H9 (cell line): Measurements from ENCODE around the gene CFAP46. TPM values are rescaled to one million over a fixed set of nuclear protein-coding genes. Genes with fewer than 3 reads are reported as not detected.

Experiments used
- DNase-seq: peaks from one replicate; pipeline ENCODE4 v3.0.0-alpha.2; 2017
- H2AFZ ChIP-seq: one replicate; pipeline ENCODE4 v1.6.1; 2013; ENCODE audit warnings: mild to moderate bottlenecking, low read length, control low read depth, moderate library complexity
- H2AK5ac ChIP-seq: 2 replicates; pipeline ENCODE4 v1.6.1; 2013; ENCODE audit warnings: low read length, control low read depth, mixed read lengths; ENCODE audit not compliant: insufficient read length
- H2BK120ac ChIP-seq: one replicate; pipeline ENCODE4 v1.6.1; 2013; ENCODE audit warnings: low read depth, mild to moderate bottlenecking, low read length, control low read depth, inconsistent platforms; ENCODE audit not compliant: poor library complexity, severe bottlenecking
- H2BK12ac ChIP-seq: 2 replicates; pipeline ENCODE4 v1.6.1; 2013; ENCODE audit warnings: low read length, control low read depth, mixed read lengths, low read depth; ENCODE audit not compliant: insufficient read length
- H2BK15ac ChIP-seq: 2 replicates; pipeline ENCODE4 v1.6.1; 2013; ENCODE audit warnings: low read depth, low read length, control low read depth
- H2BK20ac ChIP-seq: one replicate; pipeline ENCODE4 v1.6.1; 2013; ENCODE audit warnings: low read depth, mild to moderate bottlenecking, low read length, control low read depth, inconsistent platforms; ENCODE audit not compliant: poor library complexity, severe bottlenecking
- H2BK5ac ChIP-seq: 2 replicates; pipeline ENCODE4 v1.6.1; 2013; ENCODE audit warnings: low read length, control low read depth, mixed read lengths; ENCODE audit not compliant: insufficient read length
- H3K14ac ChIP-seq: 2 replicates; pipeline ENCODE4 v1.6.1; 2013; ENCODE audit warnings: low read length, control low read depth; ENCODE audit not compliant: insufficient read depth
- H3K18ac ChIP-seq: 2 replicates; pipeline ENCODE4 v1.6.1; 2013; ENCODE audit warnings: low read depth, mild to moderate bottlenecking, mixed read lengths, low read length, control low read depth; ENCODE audit not compliant: insufficient read length
- H3K23ac ChIP-seq: 2 replicates; pipeline ENCODE4 v1.6.1; 2013; ENCODE audit warnings: low read length, control low read depth, mixed read lengths, low read depth; ENCODE audit not compliant: insufficient read length
- H3K23me2 ChIP-seq: 2 replicates; pipeline ENCODE4 v1.6.1; 2013; ENCODE audit warnings: low read depth, mild to moderate bottlenecking, mixed read lengths, low read length, control low read depth; ENCODE audit not compliant: insufficient read length, poor library complexity, severe bottlenecking
- H3K27ac ChIP-seq: 2 replicates; pipeline ENCODE4 v1.5.1; 2013; ENCODE audit warnings: low read length, control low read depth, mixed read lengths, low read depth; ENCODE audit not compliant: insufficient read length
- H3K27me3 ChIP-seq: 2 replicates; pipeline ENCODE4 v1.6.1; 2013; ENCODE audit warnings: low read length, control low read depth, inconsistent platforms; ENCODE audit not compliant: insufficient read depth
- H3K4ac ChIP-seq: 2 replicates; pipeline ENCODE4 v1.6.1; 2013; ENCODE audit warnings: low read depth, mild to moderate bottlenecking, control low read depth, inconsistent platforms, low read length, moderate library complexity
- H3K4me1 ChIP-seq: 2 replicates; pipeline ENCODE4 v1.6.1; 2013; ENCODE audit warnings: low read length, control low read depth, inconsistent platforms; ENCODE audit not compliant: insufficient read depth
- H3K4me2 ChIP-seq: 2 replicates; pipeline ENCODE4 v1.6.1; 2013; ENCODE audit warnings: low read length, control low read depth, mixed read lengths; ENCODE audit not compliant: insufficient read length, insufficient read depth
- H3K56ac ChIP-seq: 2 replicates; pipeline ENCODE4 v1.6.1; 2013; ENCODE audit warnings: low read depth, mild to moderate bottlenecking, mixed read lengths, low read length, control low read depth; ENCODE audit not compliant: insufficient read length
- H3K79me1 ChIP-seq: 2 replicates; pipeline ENCODE4 v1.6.1; 2013; ENCODE audit warnings: low read depth, mild to moderate bottlenecking, moderate library complexity, low read length, control low read depth, inconsistent platforms; ENCODE audit not compliant: insufficient read depth, poor library complexity, severe bottlenecking
- H3K79me2 ChIP-seq: 2 replicates; pipeline ENCODE4 v1.6.1; 2013; ENCODE audit warnings: low read length, control low read depth, inconsistent platforms; ENCODE audit not compliant: insufficient read depth
- H3K9ac ChIP-seq: 2 replicates; pipeline ENCODE4 v1.6.1; 2013; ENCODE audit warnings: low read length, control low read depth, mixed read lengths; ENCODE audit not compliant: insufficient read length; ENCODE audit errors: extremely low read depth
- H3K9me3 ChIP-seq: one replicate; pipeline ENCODE4 v1.6.1; 2013; ENCODE audit warnings: low read depth, low read length, inconsistent platforms; ENCODE audit not compliant: control insufficient read depth
- H3T11ph ChIP-seq: one replicate; pipeline ENCODE4 v1.6.1; 2013; ENCODE audit warnings: mild to moderate bottlenecking, low read length, control low read depth, inconsistent platforms
- H4K20me1 ChIP-seq: one replicate; pipeline ENCODE4 v1.6.1; 2013; ENCODE audit not compliant: control insufficient read depth, insufficient read length, insufficient read depth
- H4K5ac ChIP-seq: 2 replicates; pipeline ENCODE4 v1.6.1; 2013; ENCODE audit warnings: low read depth, mild to moderate bottlenecking, mixed read lengths, low read length, control low read depth; ENCODE audit not compliant: insufficient read length
- H4K8ac ChIP-seq: replicated peaks from 2 replicates; pipeline ENCODE4 v1.6.1; 2013; ENCODE audit warnings: low read length, control low read depth, mixed read lengths, low read depth; ENCODE audit not compliant: insufficient read length
- H4K91ac ChIP-seq: 2 replicates; pipeline ENCODE4 v1.6.1; 2013; ENCODE audit warnings: low read depth, mild to moderate bottlenecking, moderate library complexity, mixed read lengths, low read length, control low read depth; ENCODE audit not compliant: insufficient read length
- H3K27ac Mint-ChIP-seq, 3 experiments: 2 replicates in 2 of 3; 3 replicates in 1 of 3; pipeline ENCODE4 v1.8.0; 2020 to 2021; ENCODE audit warnings: mixed read lengths in 3 of 3, mild to moderate bottlenecking in 1 of 3, moderate library complexity in 1 of 3
- H3K27me3 Mint-ChIP-seq: 2 replicates; pipeline ENCODE4 v1.8.0; 2021; ENCODE audit warnings: low read depth, mild to moderate bottlenecking, moderate library complexity, mixed read lengths
- H3K36me3 Mint-ChIP-seq, 3 experiments: 2 replicates in 2 of 3; 3 replicates in 1 of 3; pipeline ENCODE4 v1.8.0; 2020 to 2021; ENCODE audit warnings: low read depth in 3 of 3, mixed read lengths in 3 of 3; ENCODE audit not compliant: insufficient read depth in 1 of 3
- H3K4me1 Mint-ChIP-seq, 2 experiments: 2 replicates each; pipeline ENCODE4 v1.8.0; 2020; ENCODE audit warnings: mixed read lengths in 2 of 2
- H3K4me3 Mint-ChIP-seq, 2 experiments: 2 replicates in 1 of 2; 3 replicates in 1 of 2; pipeline ENCODE4 v1.8.0; 2020 to 2021; ENCODE audit warnings: mild to moderate bottlenecking in 2 of 2, mixed read lengths in 2 of 2, moderate library complexity in 1 of 2
- H3K9me3 Mint-ChIP-seq, 2 experiments: 2 replicates in 1 of 2; 3 replicates in 1 of 2; pipeline ENCODE4 v1.8.0; 2020; ENCODE audit warnings: mild to moderate bottlenecking in 2 of 2, mixed read lengths in 2 of 2, moderate library complexity in 1 of 2
- whole genome bisulfite sequencing: extraction: QIAGEN DNeasy Blood & Tissue Kit; methylation state at CpG from one replicate; pipeline ENCODE4 v1.1.7; 2013; ENCODE audit warnings: missing lambda C conversion rate, low lambda C conversion rate, mixed read lengths; ENCODE audit not compliant: insufficient read length; ENCODE audit errors: extremely low coverage; 5-methylcytosine and 5-hydroxymethylcytosine counted together
- total RNA-seq: library from RNA; stranded (reverse); gene quantifications from 2 replicates; pipeline ENCODE4 v1.2.1, GENCODE V29; 2021
- TF ChIP-seq, protein P1 (sequence below): fragments of 200-600 bp; sonication (generic); conservative IDR thresholded peaks from 3 replicates; pipeline ENCODE4 v1.8.0; 2021; ENCODE audit warnings: antibody characterized with exemption, mild to moderate bottlenecking

CFAP46 gene
- total RNA-seq, 1 experiment from 2014 or later, result 3.1 TPM

DNA sequence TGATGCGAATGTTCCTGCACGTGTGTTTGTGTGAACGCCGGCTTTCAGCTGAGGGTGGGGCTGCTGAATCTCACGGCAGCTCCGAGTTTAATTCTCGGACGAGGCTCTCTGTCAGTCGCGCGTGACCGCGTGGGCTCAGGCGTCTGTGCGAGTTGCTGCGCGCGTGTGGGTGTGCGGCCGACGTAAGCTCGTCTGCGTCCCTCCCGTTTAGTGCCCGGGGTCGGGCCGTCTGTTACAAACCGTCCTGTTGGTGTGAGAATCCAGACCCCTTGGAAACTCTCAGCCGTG, 41.6 kb upstream of the CFAP46 start:
- TF ChIP-seq, protein P1, sequence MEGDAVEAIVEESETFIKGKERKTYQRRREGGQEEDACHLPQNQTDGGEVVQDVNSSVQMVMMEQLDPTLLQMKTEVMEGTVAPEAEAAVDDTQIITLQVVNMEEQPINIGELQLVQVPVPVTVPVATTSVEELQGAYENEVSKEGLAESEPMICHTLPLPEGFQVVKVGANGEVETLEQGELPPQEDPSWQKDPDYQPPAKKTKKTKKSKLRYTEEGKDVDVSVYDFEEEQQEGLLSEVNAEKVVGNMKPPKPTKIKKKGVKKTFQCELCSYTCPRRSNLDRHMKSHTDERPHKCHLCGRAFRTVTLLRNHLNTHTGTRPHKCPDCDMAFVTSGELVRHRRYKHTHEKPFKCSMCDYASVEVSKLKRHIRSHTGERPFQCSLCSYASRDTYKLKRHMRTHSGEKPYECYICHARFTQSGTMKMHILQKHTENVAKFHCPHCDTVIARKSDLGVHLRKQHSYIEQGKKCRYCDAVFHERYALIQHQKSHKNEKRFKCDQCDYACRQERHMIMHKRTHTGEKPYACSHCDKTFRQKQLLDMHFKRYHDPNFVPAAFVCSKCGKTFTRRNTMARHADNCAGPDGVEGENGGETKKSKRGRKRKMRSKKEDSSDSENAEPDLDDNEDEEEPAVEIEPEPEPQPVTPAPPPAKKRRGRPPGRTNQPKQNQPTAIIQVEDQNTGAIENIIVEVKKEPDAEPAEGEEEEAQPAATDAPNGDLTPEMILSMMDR, result no peak
- Histone ChIP-seq H2AK5ac (no peak overlapping the region), H3K9me3 (no peaks in the 10 kb centered on the region), H3K4me1 (no peaks in the 10 kb centered on the region), H4K91ac (no peak overlapping the region), H2BK120ac (no peak overlapping the region), H3K27me3 (no peaks in the 10 kb centered on the region), H2BK12ac (no peak overlapping the region), H2AFZ (no peak overlapping the region), H3K4me2 (no peak overlapping the region), H3K56ac (no peak overlapping the region), H3K14ac (no peak overlapping the region), H3K9ac (no peak overlapping the region), H3K23me2 (no peaks in the 10 kb centered on the region), H3T11ph (no peak overlapping the region), H3K79me1 (no peaks in the 10 kb centered on the region), H3K4ac (no peak overlapping the region), H3K79me2 (no peaks in the 10 kb centered on the region), H3K18ac (no peak overlapping the region), H2BK15ac (no peak overlapping the region), H4K8ac (no peak overlapping the region), H2BK5ac (no peak overlapping the region), H2BK20ac (no peak overlapping the region), H4K5ac (no peak overlapping the region), H3K27ac (no peak overlapping the region), H4K20me1 (no peaks in the 10 kb centered on the region), H3K23ac (no peak overlapping the region)
- Mint-ChIP-seq H3K4me3 (no peak overlapping the region), H3K27ac (no peak overlapping the region), H3K9me3 (no peaks in the 10 kb centered on the region), H3K4me1 (peaks cover 2 to 7% of the 10 kb centered on the region in 2 experiments), H3K27me3 (peaks cover 6% of the 10 kb centered on the region), H3K36me3 (no peaks in the 10 kb centered on the region)
- no peak for DNase-seq
- no CpG with 5 or more reads among the region's 29 CpGs for WGBS
